NCI-H146 treated with DMSO at 0.1 percent for 48 hours (cell line): ENCODE data around the gene BSND.

ENCODE experiments used
- DNase-seq: peaks from one replicate; lab custom pipeline; 2025; ENCODE audit not compliant: unreplicated experiment; lab: John Stamatoyannopoulos, UW

Gene BSND

GRCh38 chr1:54990916-54991315 is 7.8 kb upstream of the BSND start:
- no peak for DNase-seq

DNA sequence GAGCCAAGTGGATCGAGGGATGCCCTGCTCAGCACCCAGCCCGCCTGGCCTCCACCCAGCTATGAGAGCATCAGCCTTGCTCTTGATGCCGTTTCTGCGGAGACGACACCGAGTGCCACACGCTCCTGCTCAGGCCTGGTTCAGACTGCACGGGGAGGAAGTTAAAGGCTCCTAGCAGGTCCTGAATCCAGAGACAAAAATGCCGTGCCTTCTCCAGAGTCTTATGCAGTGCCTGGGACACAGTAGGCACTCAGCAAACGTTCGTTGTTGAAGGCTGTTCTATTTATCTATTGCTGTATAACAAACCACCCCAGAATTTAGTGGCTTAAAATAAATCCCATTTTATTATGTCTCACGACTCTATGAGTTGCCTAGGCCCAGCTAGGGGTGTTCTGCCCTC is 6.8 kb upstream of the BSND start:
- DNase-seq = no peak

GRCh38 chr1:54993140-54993539 is 5.6 kb upstream of the BSND start:
- no peak for DNase-seq

DNA sequence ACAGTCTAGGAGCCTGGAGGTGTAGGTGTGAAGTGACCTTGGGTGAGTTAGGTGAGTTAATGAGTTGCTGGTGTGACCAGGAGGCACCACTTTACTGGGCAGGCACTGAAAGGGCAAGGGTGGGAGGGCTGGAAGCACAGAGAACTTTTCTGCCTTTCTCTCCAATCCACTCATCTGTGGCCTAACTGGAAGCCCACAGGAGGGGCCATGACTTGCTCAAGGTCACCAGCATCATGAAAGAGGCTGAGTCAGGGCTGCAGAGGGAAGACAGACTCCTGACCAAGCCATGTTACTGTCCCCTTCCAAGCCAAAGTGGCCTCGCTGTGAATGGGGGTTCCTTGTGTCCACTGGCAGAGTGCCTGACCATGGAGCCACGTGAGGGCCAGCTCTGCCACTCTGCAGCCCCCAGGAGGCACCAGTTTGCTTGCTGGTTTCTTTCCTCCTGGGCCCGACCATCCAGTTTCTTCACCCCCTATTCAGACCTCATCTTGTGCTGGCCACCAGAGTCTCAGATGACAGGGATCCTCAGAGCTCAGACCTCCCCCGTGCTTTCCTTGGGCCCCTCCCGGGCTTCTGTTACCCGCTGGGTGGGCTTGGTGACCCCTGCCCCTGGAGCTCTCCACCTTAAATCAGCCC is 4.3 kb upstream of the BSND start:
- no peak for DNase-seq

GRCh38 chr1:54995013-54995760 is 3.5 kb upstream of the BSND start:
- peak; percentile 39 for DNase-seq

- DNase-seq = no peak
Measured at GRCh38 chr1:54995835-54996234, 2.9 kb upstream of the BSND start.

GRCh38 chr1:54996359-54996868 is 2.3 kb upstream of the BSND start:
- peak; percentile 14 for DNase-seq

GRCh38 chr1:54996869-54997710 is 1.6 kb upstream of the BSND start:
- no peak for DNase-seq

DNA sequence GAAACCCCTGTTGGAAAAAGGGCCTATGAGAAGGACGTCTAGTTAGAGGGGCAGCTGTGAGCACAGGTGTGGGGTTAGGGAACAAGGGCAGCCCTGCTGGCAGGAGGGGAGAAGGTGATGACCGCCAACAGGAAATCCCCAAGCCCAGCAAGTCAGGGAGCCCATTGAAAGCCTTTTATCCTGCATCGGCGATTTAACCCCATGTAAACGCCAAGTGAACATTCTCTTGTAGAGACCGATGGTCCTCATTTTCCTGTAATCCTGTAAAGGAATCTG is 1.1 kb upstream of the BSND start:
- DNase-seq = no peak

DNA sequence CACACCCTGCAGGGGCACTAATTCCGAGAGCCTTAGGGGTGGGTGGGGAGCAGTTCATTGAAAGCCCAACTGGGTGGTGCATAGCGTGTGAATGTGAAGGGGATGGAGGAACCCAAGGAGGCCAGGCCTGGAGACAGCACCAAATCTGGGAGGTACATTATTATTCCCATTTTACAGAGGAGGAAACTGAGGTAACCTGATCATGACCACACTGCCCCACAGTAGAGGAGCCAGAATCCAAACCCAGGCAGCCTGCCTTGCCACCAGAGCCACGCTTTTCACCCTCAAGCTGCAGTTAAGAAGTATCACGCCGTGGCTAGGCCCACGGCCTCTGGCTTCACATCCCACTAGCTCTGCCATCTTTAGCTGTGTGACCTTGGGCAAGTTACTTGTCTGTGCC is 633 bp upstream of the BSND start:
- DNase-seq = no peak

- no peak for DNase-seq
Measured at GRCh38 chr1:55000110-55001085, 1.7 kb downstream of the BSND start.

- DNase-seq = no peak
Measured at GRCh38 chr1:55001311-55001710, 2.6 kb downstream of the BSND start.

DNA sequence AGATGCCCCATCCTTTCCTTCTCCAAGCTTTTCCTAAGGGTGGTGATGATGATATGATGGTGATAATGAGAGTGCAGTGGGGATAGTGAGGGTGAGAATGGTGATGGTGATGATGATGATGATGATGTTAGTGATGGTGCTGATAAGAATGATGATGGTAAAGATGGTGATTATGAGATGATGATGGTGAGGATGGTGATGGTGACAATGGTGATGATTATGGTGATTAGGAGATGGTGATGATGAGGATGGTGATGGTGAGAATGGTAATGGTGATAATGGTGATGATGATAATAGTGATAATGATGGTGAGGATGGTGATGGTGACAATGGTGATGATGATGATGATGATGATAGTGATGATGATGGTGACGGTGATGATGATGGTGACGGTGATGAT is 4.0 kb downstream of the BSND start:
- no peak for DNase-seq

- no peak for DNase-seq
Measured at GRCh38 chr1:55005351-55006140, 6.8 kb downstream of the BSND start.

GRCh38 chr1:55006931-55007330 is 8.2 kb downstream of the BSND start:
- DNase-seq = no peak

DNA sequence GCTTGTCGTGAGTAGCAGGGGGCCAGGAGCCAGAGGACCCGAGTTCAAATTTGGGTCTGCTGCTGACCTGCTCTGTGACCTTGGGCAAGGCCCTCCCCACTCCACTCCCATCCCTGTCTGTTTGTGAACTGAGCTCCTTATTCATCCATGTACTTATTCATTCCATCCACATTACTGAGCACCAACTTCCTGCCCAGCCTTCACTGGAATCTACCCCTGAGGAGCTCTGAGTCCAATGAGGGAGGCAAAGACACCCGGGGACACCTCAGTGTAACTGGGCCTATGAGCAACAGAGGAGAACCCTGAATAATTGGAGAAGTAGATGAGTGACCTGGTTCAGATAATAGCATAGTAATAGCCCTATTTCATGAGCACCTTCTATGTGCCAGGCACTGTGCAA is 8.9 kb downstream of the BSND start:
- no peak for DNase-seq

DNA sequence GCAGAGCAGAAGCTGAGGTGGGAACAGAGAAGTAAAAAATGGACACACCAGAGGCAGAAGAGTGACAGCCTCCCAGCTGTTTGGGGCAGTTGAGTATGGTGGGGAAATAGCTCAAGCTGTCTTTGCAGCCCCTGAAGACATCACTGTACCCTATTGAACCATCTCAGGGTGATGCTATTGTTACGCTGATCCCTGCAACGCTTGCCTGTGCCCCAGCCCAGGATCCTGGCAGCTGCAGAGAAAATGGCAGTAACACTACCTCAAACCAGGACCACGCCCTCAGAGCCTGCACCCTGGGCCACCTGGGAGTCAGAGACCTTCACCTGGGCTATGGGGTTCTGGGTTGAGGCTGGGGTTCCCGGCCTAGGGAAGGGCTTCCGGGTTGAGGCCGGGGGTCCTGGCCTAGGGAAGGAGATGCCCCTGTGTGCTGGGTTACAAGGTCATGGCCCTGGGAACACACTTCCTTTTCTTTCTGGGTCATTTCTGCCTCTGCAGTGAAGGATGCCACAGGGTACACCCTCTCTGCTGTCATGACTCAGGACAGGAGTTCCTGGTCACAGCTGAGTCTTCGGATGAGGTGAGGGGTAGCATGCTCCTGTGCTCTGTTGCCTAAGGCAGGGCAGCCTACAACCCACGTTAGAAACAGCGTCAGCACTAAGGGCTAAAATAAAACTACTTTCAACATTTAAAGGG is 11.6 kb downstream of the BSND start:
- no peak for DNase-seq

- DNase-seq = no peak
Measured at GRCh38 chr1:55010887-55011217, 12.1 kb downstream of the BSND start.

DNA sequence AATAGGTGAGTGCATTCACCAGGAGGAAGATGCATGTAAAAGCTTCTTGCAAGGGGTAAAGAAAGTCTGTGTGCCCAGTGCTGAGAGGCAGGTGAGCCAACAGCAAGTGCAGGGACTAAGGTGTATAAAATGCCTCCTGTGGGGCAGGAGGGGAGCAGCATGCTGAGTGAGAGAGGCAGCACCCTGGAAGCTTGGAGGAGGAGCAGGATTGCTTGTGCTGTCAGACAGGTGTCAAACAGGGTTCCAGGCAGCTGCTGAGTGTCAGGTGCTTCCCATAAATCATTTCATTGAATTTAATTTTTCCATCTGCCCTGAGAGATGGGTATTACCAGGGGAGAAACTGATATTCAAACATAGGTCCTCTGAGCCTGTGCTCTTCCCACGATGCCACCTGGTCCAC is 13.9 kb downstream of the BSND start:
- DNase-seq = peak; percentile 61

- no peak for DNase-seq
Measured at GRCh38 chr1:55015123-55015522, 16.4 kb downstream of the BSND start.
